HG02973 (cell line): ENCODE data around the gene TBC1D25.

Experiments
- ATAC-seq: cut with Tn5 transposase; IDR thresholded peaks from one replicate; pipeline ENCODE4 v1.9.1; 2021; ENCODE audit warnings: moderate library complexity; ENCODE audit not compliant: unreplicated experiment

The TBC1D25 gene

DNA sequence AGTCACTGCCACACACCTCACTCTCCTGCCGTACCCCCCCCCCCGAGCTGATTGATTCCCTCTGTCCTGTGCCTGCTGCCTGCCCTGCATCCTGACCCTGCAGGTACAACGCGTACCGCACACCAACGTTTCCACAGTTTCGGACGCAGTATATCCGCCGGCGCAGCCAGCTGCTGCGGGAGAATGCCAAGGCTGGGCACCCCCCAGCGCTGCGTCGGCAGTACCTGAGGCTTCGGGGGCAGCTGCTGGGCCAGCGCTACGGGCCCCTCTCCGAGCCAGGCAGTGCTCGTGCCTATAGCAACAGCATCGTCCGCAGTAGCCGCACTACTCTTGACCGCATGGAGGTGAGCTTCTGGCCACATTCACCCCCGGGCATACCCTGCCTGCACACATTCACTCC is 59.1 kb downstream of the TBC1D25 start:
- ATAC-seq, result no peak

GRCh38 chrX:48599341-48599740 is 59.8 kb downstream of the TBC1D25 start:
- ATAC-seq, result no peak

DNA sequence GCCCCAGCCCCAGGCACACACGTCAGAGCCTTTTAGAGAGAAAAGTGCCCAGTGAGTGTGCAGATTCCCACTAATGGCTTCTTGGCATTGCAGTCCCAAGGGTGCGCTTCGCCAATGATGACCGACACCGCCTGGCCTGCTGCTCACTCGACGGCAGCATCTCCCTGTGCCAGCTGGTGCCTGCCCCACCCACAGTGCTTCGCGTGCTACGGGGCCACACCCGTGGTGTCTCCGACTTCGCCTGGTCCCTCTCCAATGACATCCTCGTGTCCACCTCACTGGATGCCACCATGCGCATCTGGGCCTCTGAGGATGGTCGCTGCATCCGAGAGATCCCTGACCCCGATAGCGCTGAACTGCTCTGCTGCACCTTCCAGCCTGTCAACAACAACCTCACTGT is 60.7 kb downstream of the TBC1D25 start:
- ATAC-seq, result no peak

DNA sequence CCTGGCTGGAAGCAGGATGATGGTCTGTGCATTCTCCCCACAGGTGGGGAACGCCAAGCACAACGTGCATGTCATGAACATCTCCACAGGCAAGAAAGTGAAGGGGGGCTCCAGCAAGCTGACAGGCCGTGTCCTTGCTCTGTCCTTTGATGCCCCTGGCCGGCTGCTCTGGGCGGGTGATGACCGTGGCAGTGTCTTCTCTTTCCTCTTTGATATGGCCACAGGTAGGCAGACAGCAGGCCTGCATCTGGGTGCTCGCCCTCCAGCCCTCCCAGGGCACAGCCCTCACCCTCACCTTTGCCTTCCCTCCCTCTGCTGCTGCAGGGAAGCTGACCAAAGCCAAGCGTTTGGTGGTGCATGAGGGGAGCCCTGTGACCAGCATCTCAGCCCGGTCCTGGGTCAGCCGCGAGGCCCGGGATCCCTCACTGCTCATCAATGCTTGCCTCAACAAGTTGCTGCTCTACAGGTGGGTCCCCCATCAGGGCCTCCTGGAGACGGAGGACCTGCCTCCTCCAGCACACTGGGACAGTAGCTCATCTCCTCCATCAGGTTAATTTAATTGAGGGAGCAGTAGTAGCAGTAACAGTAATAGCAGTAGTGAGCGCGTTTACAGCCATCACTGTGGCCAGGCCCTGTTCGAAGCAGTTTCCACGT is 62.4 kb downstream of the TBC1D25 start:
- no peak for ATAC-seq

- ATAC-seq, result no peak
Measured at GRCh38 chrX:48604701-48605100, 65.2 kb downstream of the TBC1D25 start.

DNA sequence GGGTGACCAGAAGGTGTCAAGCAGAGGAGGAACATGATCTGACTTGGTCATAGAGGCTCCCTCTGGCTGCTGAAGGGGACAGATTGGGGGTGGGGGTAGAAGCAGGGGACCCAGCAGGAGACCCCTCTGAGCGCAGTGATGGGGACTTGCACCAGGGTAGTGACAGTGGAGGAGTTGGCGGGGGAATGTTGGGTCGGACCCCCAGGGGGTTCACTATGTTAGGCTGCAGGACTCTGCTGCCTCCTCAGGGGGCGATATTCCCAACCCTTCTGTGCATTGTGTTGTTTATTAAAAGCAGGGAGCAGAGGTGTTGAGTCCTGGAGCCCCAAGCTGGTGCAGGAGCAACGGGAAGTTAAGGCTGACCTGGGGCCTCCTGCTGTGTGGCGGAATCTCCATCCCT is 66.6 kb downstream of the TBC1D25 start:
- no peak for ATAC-seq

- ATAC-seq, result no peak
Measured at GRCh38 chrX:48611703-48612102, 72.2 kb downstream of the TBC1D25 start.
